ENCODE measurements around the gene WIZ. TPM values are rescaled to one million over a fixed set of nuclear protein-coding genes. Genes with fewer than 3 reads are reported as not detected.

WIZ gene
- total RNA-seq, 2 experiments from 2014 or later, result 31.6 to 32.7 TPM

DNA sequence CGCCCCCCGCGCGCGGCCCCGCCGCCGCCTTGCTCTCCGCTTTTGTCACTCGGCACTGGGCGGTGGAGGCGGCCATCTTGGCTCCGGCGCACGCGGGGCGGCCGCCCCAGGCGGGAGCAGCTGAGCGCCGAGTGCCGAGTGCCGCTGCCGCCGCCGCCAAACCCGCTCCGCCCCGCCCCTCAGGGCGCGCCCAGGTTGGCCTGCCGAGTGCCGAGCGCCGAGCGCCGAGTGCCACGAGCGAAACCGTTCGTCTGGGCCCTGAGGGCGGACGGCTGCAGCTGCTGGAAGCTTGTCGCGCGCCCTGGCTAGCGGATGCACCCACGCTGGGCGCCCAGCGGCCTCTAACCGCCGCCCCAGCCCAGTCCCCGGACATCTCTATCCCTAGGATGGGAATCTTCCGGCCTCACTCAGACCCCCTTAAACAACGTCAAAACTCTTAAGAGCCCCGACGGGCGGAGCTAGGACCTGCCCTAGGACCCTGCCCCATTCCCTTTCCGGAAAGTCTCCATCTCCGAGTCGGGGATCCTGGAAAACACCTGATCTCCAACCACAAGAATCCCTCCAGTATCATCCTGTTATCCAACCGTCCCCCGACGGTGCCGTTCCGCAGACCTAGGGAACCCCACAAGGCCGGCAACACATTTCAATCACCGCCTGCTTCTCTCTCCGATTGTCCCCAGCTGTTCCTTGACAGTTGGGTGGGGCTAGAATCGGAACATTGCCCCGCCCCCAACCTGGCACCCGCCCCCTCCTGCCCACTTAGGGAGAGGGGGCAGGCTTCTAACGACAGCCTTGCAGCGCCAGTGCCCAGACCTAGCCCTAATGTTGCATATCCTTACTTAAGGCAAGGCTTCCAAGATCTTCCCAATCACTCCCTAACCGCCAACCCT lies 16.9 kb downstream of the WIZ start:
- POLR2A ChIA-PET, result interaction anchor here (0.6 to 2.0 kb wide), 11 partner anchors 8 to 704 kb away, joined by 3 to 18 read pairs (median 3); partner anchors contain the start of gene AKAP8L
- H3K27ac Mint-ChIP-seq, result peak overlapping the region; percentile 98
- H3K9me3 Mint-ChIP-seq (ENCODE audit: insufficient read depth), result no peaks in the 10 kb centered on the region
- DNase-seq, result peak; percentile 95
- peaks cover 34% of the 10 kb centered on the region for H3K4me1 Mint-ChIP-seq (ENCODE audit: low read depth)
- peak; percentile 89 for ATAC-seq
- CTCF ChIA-PET, result interaction anchor here (1.0 to 3.1 kb wide), 5 partner anchors 13 to 122 kb away, joined by 3 to 42 read pairs (median 7); partner anchors contain the start of gene AKAP8L
- H3K36me3 Mint-ChIP-seq (ENCODE audit: low read depth), result peaks cover 19% of the 10 kb centered on the region
- peak overlapping the region; percentile 98 for H3K4me3 Mint-ChIP-seq
- H3K27me3 Mint-ChIP-seq (ENCODE audit: low read depth), result no peaks in the 10 kb centered on the region

GRCh38 chr19:15432018-15432494 lies 17.7 kb downstream of the WIZ start:
- Mint-ChIP-seq H3K4me3 (peak overlapping the region; percentile 98), H3K9me3 (ENCODE audit: insufficient read depth) (no peaks in the 10 kb centered on the region), H3K27ac (peak overlapping the region; percentile 97), H3K4me1 (ENCODE audit: low read depth) (peaks cover 32% of the 10 kb centered on the region), H3K27me3 (ENCODE audit: low read depth) (no peaks in the 10 kb centered on the region), H3K36me3 (ENCODE audit: low read depth) (peaks cover 26% of the 10 kb centered on the region)
- ATAC-seq (peak; percentile 9), DNase-seq (peak; percentile 43)
- ChIA-PET CTCF (interaction anchor here (1.0 to 4.0 kb wide), 6 partner anchors 12 to 123 kb away, joined by 3 to 42 read pairs (median 13); partner anchors contain the start of gene AKAP8L), POLR2A (interaction anchor here (0.6 to 2.0 kb wide), 8 partner anchors 11 to 119 kb away, joined by 3 to 18 read pairs (median 4); partner anchors contain the start of gene AKAP8L)

DNA sequence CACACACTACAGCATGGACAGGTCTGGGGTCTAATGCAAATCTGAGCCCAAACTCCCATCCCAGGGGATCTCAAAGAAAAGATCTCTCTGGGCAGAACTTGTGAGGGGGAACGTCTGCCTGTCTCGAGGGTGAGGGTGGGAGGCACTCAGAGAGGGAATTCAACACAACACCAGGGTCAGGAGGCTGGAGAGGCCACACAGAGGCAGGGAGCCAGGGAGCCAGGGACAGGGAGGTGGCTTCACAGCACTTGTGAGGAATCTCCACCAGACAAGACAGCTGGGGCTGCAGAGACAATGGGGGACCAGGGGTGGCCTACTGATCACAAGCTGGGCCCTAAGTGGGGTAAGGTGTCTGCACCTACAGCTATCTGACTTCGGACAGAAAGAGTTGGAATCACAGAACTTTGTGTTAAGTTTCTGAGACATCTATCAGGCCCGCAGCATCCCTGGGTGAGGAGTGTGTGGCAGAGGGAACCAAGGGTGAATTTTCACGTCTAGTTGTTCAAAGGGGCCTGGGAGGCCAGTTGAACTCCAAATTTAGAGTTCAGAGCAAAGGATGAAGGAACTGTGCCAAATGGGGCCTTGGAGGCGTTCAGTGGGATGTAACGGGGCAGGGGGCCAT lies 18.2 kb downstream of the WIZ start:
- H3K27ac Mint-ChIP-seq, result peak overlapping the region; percentile 97
- ATAC-seq (no peak), DNase-seq (no peak)
- H3K36me3 Mint-ChIP-seq (ENCODE audit: low read depth), result peaks cover 31% of the 10 kb centered on the region
- POLR2A ChIA-PET, result interaction anchor here (0.6 to 2.4 kb wide), 3 partner anchors 13 to 88 kb away, joined by 3 to 17 read pairs (median 3); partner anchors contain the start of gene AKAP8L
- H3K4me1 Mint-ChIP-seq (ENCODE audit: low read depth), result peaks cover 32% of the 10 kb centered on the region
- H3K27me3 Mint-ChIP-seq (ENCODE audit: low read depth), result no peaks in the 10 kb centered on the region
- CTCF ChIA-PET, result interaction anchor here (1.2 to 4.0 kb wide), 2 partner anchors 12 to 36 kb away, joined by 3 to 41 read pairs; partner anchors contain the start of gene AKAP8L
- no peaks in the 10 kb centered on the region for H3K9me3 Mint-ChIP-seq (ENCODE audit: insufficient read depth)
- H3K4me3 Mint-ChIP-seq, result peak overlapping the region; percentile 98

- Mint-ChIP-seq H3K27me3 (ENCODE audit: low read depth) (no peaks in the 10 kb centered on the region), H3K27ac (peak overlapping the region; percentile 50), H3K4me3 (peak overlapping the region; percentile 98), H3K9me3 (ENCODE audit: insufficient read depth) (no peaks in the 10 kb centered on the region), H3K4me1 (ENCODE audit: low read depth) (peaks cover 29% of the 10 kb centered on the region), H3K36me3 (ENCODE audit: low read depth) (peaks cover 39% of the 10 kb centered on the region)
- CTCF ChIA-PET, result interaction anchor here (1.2 to 4.0 kb wide), 3 partner anchors 9 to 37 kb away, joined by 3 to 41 read pairs (median 3); partner anchors contain the start of gene AKAP8L
- POLR2A ChIA-PET, result interaction anchor here (1.3 to 2.4 kb wide), 2 partner anchors 12 to 84 kb away, joined by 3 to 17 read pairs; partner anchors contain the start of gene AKAP8L
- DNase-seq (no peak), ATAC-seq (no peak)
These were observed 19.1 kb downstream of the WIZ start for GRCh38 chr19:15430526-15431120.

DNA sequence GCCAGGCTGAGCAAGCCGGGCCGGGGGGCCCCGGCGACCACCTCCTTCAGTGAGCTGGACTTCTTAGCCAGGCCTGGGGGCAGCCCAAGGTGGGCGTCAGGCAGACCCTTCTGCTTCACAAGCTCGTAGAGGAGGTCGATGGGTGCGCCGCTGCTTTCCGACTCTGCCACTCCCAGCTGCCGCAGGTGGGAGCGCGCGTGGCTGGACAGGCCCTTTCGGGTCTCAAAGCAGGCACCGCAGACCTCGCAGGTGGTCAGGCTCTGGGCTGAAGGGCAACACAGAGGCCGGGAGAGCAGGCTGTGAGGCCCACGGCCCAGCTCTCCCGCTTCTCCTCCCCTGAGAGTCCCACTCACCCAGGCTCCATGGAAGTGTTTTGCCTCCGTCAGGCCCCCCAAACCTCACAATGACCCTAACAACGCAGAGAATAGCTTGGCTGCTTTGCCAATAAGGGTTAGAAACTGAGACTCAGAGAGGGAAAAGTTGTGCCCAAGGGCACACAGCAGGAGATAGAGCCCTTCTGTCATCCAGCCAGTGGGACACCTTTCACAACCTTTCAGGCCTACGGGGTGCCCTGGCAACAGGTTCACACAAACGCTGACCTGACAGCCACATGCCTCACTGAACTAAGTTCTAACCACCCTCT lies 19.8 kb downstream of the WIZ start:
- ChIA-PET CTCF (interaction anchor here (1.3 to 4.0 kb wide), 3 partner anchors 8 to 125 kb away, joined by 3 to 41 read pairs (median 6); partner anchors contain the start of gene AKAP8L), POLR2A (interaction anchor here (2.4 kb wide), 1 partner anchor 11 kb away, joined by 17 read pairs; the partner anchor contains the start of gene AKAP8L)
- H3K36me3 Mint-ChIP-seq (ENCODE audit: low read depth), result peaks cover 43% of the 10 kb centered on the region
- H3K9me3 Mint-ChIP-seq (ENCODE audit: insufficient read depth), result no peaks in the 10 kb centered on the region
- DNase-seq (no peak), ATAC-seq (no peak)
- H3K4me3 Mint-ChIP-seq, result no peak overlapping the region
- peak overlapping the region; percentile 50 for H3K27ac Mint-ChIP-seq
- H3K4me1 Mint-ChIP-seq (ENCODE audit: low read depth), result peaks cover 29% of the 10 kb centered on the region
- H3K27me3 Mint-ChIP-seq (ENCODE audit: low read depth), result no peaks in the 10 kb centered on the region

DNA sequence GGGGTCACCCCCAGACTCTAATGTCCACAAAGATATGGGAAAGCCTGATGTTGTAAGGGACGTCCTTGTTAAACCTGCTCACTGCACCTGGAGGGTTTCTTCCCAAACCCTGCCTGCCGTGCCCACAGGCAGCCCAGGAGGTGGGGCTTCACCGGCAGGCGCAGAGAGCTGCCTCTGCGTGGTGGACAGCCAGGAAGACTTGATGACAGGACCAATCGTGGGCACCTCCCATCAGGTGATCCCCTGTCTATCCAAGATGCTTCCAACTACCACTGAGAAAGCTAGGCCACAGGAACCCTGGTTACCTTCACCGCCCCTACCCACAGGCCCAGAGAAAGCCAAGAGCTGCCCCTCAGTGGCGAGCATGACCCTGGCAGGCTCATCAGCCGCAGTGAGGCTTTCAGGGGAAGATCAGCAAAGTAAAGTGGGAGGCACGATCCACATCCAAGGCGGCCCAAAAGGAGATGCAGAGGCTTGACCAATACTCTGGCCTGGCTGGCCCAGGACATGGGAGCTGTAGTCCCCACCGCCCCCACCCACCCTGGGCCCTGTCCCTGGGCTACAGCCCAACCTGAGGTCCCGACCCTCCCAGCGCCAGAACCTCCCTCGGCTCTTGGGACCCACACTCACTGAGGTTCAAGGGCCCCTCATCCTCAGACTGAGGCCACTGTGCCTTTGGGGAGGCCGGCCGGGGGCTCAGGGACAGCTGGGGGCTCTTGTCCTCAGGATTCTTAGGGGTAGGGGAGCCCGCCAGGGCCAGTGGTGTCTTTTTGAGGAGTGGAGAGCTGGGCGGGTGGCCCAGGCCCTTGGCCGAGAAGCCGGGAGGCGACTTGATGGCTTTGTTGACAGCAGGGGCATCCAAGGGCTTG lies 20.6 kb downstream of the WIZ start:
- POLR2A ChIA-PET, result interaction anchor here (2.4 kb wide), 1 partner anchor 10 kb away, joined by 17 read pairs; the partner anchor contains the start of gene AKAP8L
- peaks cover 29% of the 10 kb centered on the region for H3K4me1 Mint-ChIP-seq (ENCODE audit: low read depth)
- no peaks in the 10 kb centered on the region for H3K9me3 Mint-ChIP-seq (ENCODE audit: insufficient read depth)
- DNase-seq (no peak), ATAC-seq (no peak)
- no peaks in the 10 kb centered on the region for H3K27me3 Mint-ChIP-seq (ENCODE audit: low read depth)
- H3K4me3 Mint-ChIP-seq, result no peak overlapping the region
- peaks cover 47% of the 10 kb centered on the region for H3K36me3 Mint-ChIP-seq (ENCODE audit: low read depth)
- CTCF ChIA-PET, result interaction anchor here (2.0 to 4.0 kb wide), 2 partner anchors 10 to 126 kb away, joined by 6 to 41 read pairs; partner anchors contain the start of gene AKAP8L
- no peak overlapping the region for H3K27ac Mint-ChIP-seq

DNA sequence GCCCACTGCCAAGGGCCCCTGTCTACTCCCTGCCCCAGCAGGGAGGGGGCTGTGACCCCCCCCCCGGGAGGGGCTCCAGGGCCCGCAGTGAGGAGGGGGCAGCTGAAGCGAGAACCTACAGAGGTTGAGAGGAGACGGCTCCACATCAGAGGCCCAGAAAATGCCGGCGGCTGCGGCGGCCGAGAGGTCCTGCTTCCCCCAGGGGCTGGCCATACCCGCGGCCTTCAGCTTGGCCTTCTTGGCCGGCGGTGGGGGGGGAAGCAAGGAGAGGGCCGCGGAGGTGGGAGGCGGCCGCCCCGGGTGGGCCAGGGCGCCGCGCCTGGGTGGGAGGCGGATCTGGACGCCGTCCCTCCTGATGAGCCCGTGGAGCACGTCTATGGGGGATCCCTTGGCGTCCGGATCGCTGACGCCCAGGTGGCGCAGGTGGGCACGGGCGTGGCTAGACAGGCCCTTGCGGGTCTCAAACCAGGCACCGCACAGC lies 21.7 kb downstream of the WIZ start:
- CTCF ChIA-PET, result interaction anchor here (2.0 to 4.0 kb wide), 2 partner anchors 8 to 127 kb away, joined by 6 to 41 read pairs; partner anchors contain the start of gene AKAP8L
- peaks cover 54% of the 10 kb centered on the region for H3K36me3 Mint-ChIP-seq (ENCODE audit: low read depth)
- H3K27me3 Mint-ChIP-seq (ENCODE audit: low read depth), result no peaks in the 10 kb centered on the region
- no peak overlapping the region for H3K4me3 Mint-ChIP-seq
- no peak for ATAC-seq
- no peak overlapping the region for H3K27ac Mint-ChIP-seq
- H3K4me1 Mint-ChIP-seq (ENCODE audit: low read depth), result peaks cover 22% of the 10 kb centered on the region
- no peak for DNase-seq
- no peaks in the 10 kb centered on the region for H3K9me3 Mint-ChIP-seq (ENCODE audit: insufficient read depth)
- POLR2A ChIA-PET, result no interaction called here

GRCh38 chr19:15427350-15427700 lies 22.4 kb downstream of the WIZ start:
- H3K27me3 Mint-ChIP-seq (ENCODE audit: low read depth), result no peaks in the 10 kb centered on the region
- H3K9me3 Mint-ChIP-seq (ENCODE audit: insufficient read depth), result no peaks in the 10 kb centered on the region
- CTCF ChIA-PET, result no interaction called here
- no peak overlapping the region for H3K27ac Mint-ChIP-seq
- no peak for ATAC-seq
- POLR2A ChIA-PET, result no interaction called here
- peaks cover 19% of the 10 kb centered on the region for H3K4me1 Mint-ChIP-seq (ENCODE audit: low read depth)
- H3K36me3 Mint-ChIP-seq (ENCODE audit: low read depth), result peaks cover 60% of the 10 kb centered on the region
- H3K4me3 Mint-ChIP-seq, result no peak overlapping the region
- no peak for DNase-seq

DNA sequence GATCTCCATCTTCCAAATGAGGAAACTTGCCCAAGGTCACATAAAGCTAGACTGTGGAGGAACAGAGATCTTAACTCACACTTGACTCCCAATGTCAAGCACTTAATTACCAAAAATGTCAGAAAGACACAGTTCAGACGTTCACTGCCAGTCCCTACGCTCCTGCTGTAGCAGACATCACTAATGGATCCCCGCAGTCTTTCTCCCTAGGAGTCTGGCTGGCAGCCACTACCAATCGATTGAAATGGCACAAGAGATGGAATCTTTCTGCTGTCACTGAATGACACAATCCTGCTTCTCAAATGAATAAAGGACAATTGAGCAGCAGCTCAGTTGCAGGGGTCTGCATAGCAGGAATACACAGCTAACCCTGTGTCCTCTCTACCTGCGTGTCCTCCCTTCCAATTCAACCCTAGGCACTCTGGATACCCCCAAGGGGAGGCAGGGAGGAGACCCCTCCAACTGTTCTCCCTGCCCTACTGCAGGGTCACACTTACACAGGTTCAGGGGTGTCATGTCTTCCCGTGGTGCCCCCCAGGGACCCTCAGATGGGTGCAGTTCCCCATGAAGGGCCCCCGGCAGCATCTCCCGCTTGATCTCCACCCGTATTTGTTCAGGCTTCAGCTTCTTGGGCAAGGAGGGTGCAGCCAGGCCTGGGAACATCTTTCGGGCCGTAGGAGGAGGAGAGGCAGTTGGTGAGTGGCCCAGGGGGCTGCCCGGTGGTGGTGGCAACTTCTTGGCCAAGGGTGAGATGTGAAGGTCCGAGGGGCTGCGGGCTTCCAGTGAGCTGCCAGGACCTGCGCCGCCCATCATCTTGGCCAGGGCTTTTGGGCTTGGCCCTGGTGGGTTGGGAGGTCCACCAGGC lies 23.0 kb downstream of the WIZ start:
- ChIA-PET CTCF (no interaction called here), POLR2A (no interaction called here)
- H3K36me3 Mint-ChIP-seq (ENCODE audit: low read depth), result peaks cover 63% of the 10 kb centered on the region
- no peaks in the 10 kb centered on the region for H3K27me3 Mint-ChIP-seq (ENCODE audit: low read depth)
- no peak overlapping the region for H3K4me3 Mint-ChIP-seq
- no peak for ATAC-seq
- H3K4me1 Mint-ChIP-seq (ENCODE audit: low read depth), result peaks cover 16% of the 10 kb centered on the region
- no peak overlapping the region for H3K27ac Mint-ChIP-seq
- no peak for DNase-seq
- H3K9me3 Mint-ChIP-seq (ENCODE audit: insufficient read depth), result no peaks in the 10 kb centered on the region
